GM12878 (cell line): ENCODE measurements around the gene ANKRD17. TPM values are rescaled to one million over a fixed set of nuclear protein-coding genes. Genes with fewer than 3 reads are reported as not detected.

ENCODE experiments used
- ATAC-seq: fragments of 200-7000 bp; cut with Tn5 transposase; 3 replicates; pipeline ENCODE4 v1.9.1; 2020; ENCODE audit warnings: mild to moderate bottlenecking, moderate library complexity
- BruUV-seq: library from RNA; stranded (reverse); fragments of 400-500 nt; replicated peaks from 2 replicates; lab custom pipeline; 2021; lab: Mats Ljungman, UMichigan
- CTCF ChIA-PET: fragments of 300-600 bp; sonication (Branson Sonifier 250); formaldehyde crosslinking; extraction: SDS; loops from one replicate; lab custom pipeline; 2021; ENCODE audit warnings: inconsistent platforms; lab: Yijun Ruan, JAX
- POLR2A ChIA-PET: fragments of 350-600 bp; formaldehyde crosslinking; extraction: SDS; loops from one replicate; lab custom pipeline; 2021; ENCODE audit warnings: inconsistent platforms; lab: Charles Lee
- RAD21 ChIA-PET: fragments of 300-600 bp; sonication (Branson Sonifier 250); formaldehyde crosslinking; loops from one replicate; lab custom pipeline; 2023; ENCODE audit warnings: antibody characterized with exemption; ENCODE audit not compliant: unreplicated experiment; lab: Charles Lee
- SMC1A ChIA-PET: fragments of 300-600 bp; sonication (Branson Sonifier 250); formaldehyde crosslinking; loops from one replicate; lab custom pipeline; 2023; ENCODE audit not compliant: unreplicated experiment, uncharacterized antibody; lab: Charles Lee
- DNase-seq: peaks from one replicate; pipeline ENCODE4 v3.0.0-alpha.2; 2011; ENCODE audit warnings: low read depth, low spot score
- FAIRE-seq: peaks from 3 replicates; lab custom pipeline; 2011; peaks lifted over from hg19 to GRCh38; lab: Jason Lieb, UNC
- H2AFZ ChIP-seq: 2 replicates; pipeline ENCODE4 v1.6.0; 2011; ENCODE audit warnings: low read depth, low read length, control low read depth; ENCODE audit not compliant: control insufficient read depth
- H3K27ac ChIP-seq: 2 replicates; pipeline ENCODE4 v1.5.1; 2011; ENCODE audit warnings: control low read depth; ENCODE audit not compliant: control insufficient read depth, insufficient read depth
- H3K27me3 ChIP-seq, 2 experiments: replicated peaks in 1 of 2; 2 replicates each; pipeline versions ENCODE4 v1.6.0 to v1.6.1; 2011; ENCODE audit warnings: low read length in 1 of 2; ENCODE audit not compliant: control insufficient read depth in 2 of 2, insufficient read depth in 2 of 2
- H3K36me3 ChIP-seq, 2 experiments: 2 replicates each; pipeline ENCODE4 v1.5.1; 2011; ENCODE audit warnings: low read length in 1 of 2; ENCODE audit not compliant: control insufficient read depth in 2 of 2, insufficient read depth in 2 of 2
- H3K4me1 ChIP-seq: 2 replicates; pipeline ENCODE4 v1.6.1; 2011; ENCODE audit warnings: mild to moderate bottlenecking, low read length, moderate library complexity, mixed read lengths; ENCODE audit not compliant: control insufficient read depth, insufficient read depth
- H3K4me2 ChIP-seq: 2 replicates; pipeline ENCODE4 v1.6.0; 2011; ENCODE audit warnings: control low read depth; ENCODE audit not compliant: control insufficient read depth, insufficient read depth
- H3K4me3 ChIP-seq: fragments of 200-600 bp; sonication (generic); 2 replicates; pipeline ENCODE4 v1.5.1; 2016
- H3K79me2 ChIP-seq: 2 replicates; pipeline ENCODE4 v1.6.0; 2011; ENCODE audit warnings: low read length; ENCODE audit not compliant: control insufficient read depth, insufficient read depth
- H3K9ac ChIP-seq: 2 replicates; pipeline ENCODE4 v1.8.0; 2011; ENCODE audit warnings: low read length, control low read depth, mixed read lengths; ENCODE audit not compliant: control insufficient read depth, insufficient read depth
- H3K9me3 ChIP-seq: replicated peaks from 3 replicates; pipeline ENCODE4 v1.5.1; 2011; ENCODE audit warnings: mild to moderate bottlenecking, low read length; ENCODE audit not compliant: control insufficient read depth, insufficient read depth
- H4K20me1 ChIP-seq: 2 replicates; pipeline ENCODE4 v1.6.0; 2011; ENCODE audit not compliant: control insufficient read depth, insufficient read depth
- SPI1 ChIP-seq: IDR thresholded peaks from 2 replicates; pipeline ENCODE4 v1.6.1; 2011; ENCODE audit warnings: low read depth, mild to moderate bottlenecking, low read length, moderate library complexity, borderline replicate concordance; ENCODE audit not compliant: insufficient read depth
- TBL1XR1 ChIP-seq: IDR thresholded peaks from 2 replicates; pipeline ENCODE4 v1.6.1; 2012; ENCODE audit warnings: low read depth, low read length, improper control_type of control experiment
- WGBS: methylation state at CpG from one replicate; pipeline ENCODE4 v1.1.6; 2016; ENCODE audit warnings: low lambda C conversion rate; ENCODE audit not compliant: insufficient replicate concordance, insufficient coverage; ENCODE audit errors: missing lambda C conversion rate; 5-methylcytosine and 5-hydroxymethylcytosine counted together
- in situ Hi-C: fragments of 300-500 bp; cut with MboI; formaldehyde crosslinking; loops from 9 replicates; pipeline ENCODE4 v1.14.3; 2018; ENCODE audit warnings: mixed read lengths
- intact Hi-C: fragments of 100-400 bp; cut with micrococcal nuclease; formaldehyde crosslinking; loops from one replicate; pipeline ENCODE4 v1.14.2; 2022; ENCODE audit not compliant: unreplicated experiment
- polyA plus RNA-seq, 11 experiments: library from polyadenylated mRNA; depleted of rRNA in 4 of 11; unstranded in 6 of 11; stranded (reverse) in 5 of 11; fragments of >200 nt; fragmentation: Nextera tagmentation in 4 of 11; fragmentation: Illumina TruSeq in 1 of 11; extraction: Ambion mirVana in 4 of 11; extraction: Trizol in 1 of 11; gene quantifications; 1 replicate in 1 of 11; 2 replicates in 10 of 11; pipeline versions ENCODE4 v1.2.1 to v1.2.3, GENCODE V29; 2011 to 2016; ENCODE audit warnings: inconsistent platforms in 2 of 11, missing spikeins in 2 of 11, low read depth in 1 of 11
- small RNA-seq: library from RNA; depleted of rRNA; stranded (forward); fragments of <200 nt; gene quantifications from one replicate; pipeline ENCODE3, GENCODE V24; 2014
- total RNA-seq, 4 experiments: library from RNA; depleted of rRNA in 3 of 4; stranded (reverse); fragments of >200 nt in 3 of 4; fragmentation: Illumina TruSeq in 1 of 4; extraction: Trizol in 1 of 4; gene quantifications; 2 replicates each; pipeline versions ENCODE4 v1.2.1 to v1.2.3, GENCODE V29; 2013 to 2021

Gene ANKRD17
- total and polyA plus RNA-seq, 10 of the 15 experiments (the other 5 are each of a cell fraction or from before 2014, with no cell fraction given), result 11.7 to 46.5 (median 32.6) TPM

GRCh38 chr4:73028621-73029020, 230.0 kb downstream of the ANKRD17 start:
- BruUV-seq, result no TSS peak
- Histone ChIP-seq H3K9me3 (no peaks in the 10 kb centered on the region; the same call in 2 of the 3 replicates), H4K20me1 (no peaks in the 10 kb centered on the region), H3K27me3 (no peaks in the 10 kb centered on the region), H3K4me2 (no peak overlapping the region), H2AFZ (no peak overlapping the region), H3K9ac (no peak overlapping the region), H3K4me3 (no peak overlapping the region), H3K79me2 (no peaks in the 10 kb centered on the region), H3K36me3 (no peaks in the 10 kb centered on the region), H3K27ac (no peak overlapping the region), H3K4me1 (no peaks in the 10 kb centered on the region)
- WGBS, result 0% methylated on average over 5 of the region's 5 CpGs
- DNase-seq, result no peak
- POLR2A ChIA-PET, result no interaction called here
- CTCF ChIA-PET, result no interaction called here
- intact Hi-C loops, result no loop called here
- RAD21 ChIA-PET, result no interaction called here
- SMC1A ChIA-PET, result interaction anchor here (1.2 kb wide), 1 partner anchor 58 kb away, joined by 3 read pairs; no protein-coding TSS in a partner anchor
- in situ Hi-C loops, result no loop called here
- TF ChIP-seq TBL1XR1 (no peak), SPI1 (peak; percentile 76)
- FAIRE-seq, result no peak
- no peak for ATAC-seq

Small RNA genes lying within 50 kb of the gene (small RNA-seq; reads per million reads assigned to genes)
- gene RF00334 (not detected), gene RNU6ATAC5P (not detected)

Other genes starting within 250 kb of the ANKRD17 start
- 36.4 and 38.4 TPM in 2 replicates for gene COX18, start 189.1 kb downstream of the ANKRD17 start, total RNA-seq (2014; rRNA removed)
- gene COX18, start 189.1 kb downstream of the ANKRD17 start, total RNA-seq (2014; rRNA removed; fragmentation: Illumina TruSeq; extraction: Trizol), result 16.9 and 17.6 TPM in 2 replicates
- 22.0 and 24.5 TPM in 2 replicates for gene COX18, start 189.1 kb downstream of the ANKRD17 start, total RNA-seq (2021)
- 28.5 and 31.9 TPM in 2 replicates for gene COX18, start 189.1 kb downstream of the ANKRD17 start, polyA plus RNA-seq (2011; rRNA removed)
- 18.6 and 19.7 TPM in 2 replicates for gene COX18, start 189.1 kb downstream of the ANKRD17 start, polyA plus RNA-seq (2014; fragmentation: Illumina TruSeq; extraction: Trizol)
- gene COX18, start 189.1 kb downstream of the ANKRD17 start, polyA plus RNA-seq (2014; fragmentation: Nextera tagmentation; extraction: Ambion mirVana), result 10 to 100 TPM in 1 of 2 experiments, 1 to 10 TPM in 1; 7.2 to 10.2 TPM
- gene COX18, start 189.1 kb downstream of the ANKRD17 start, polyA plus RNA-seq (2014; rRNA removed), result 26.3 and 26.6 TPM in 2 replicates
- gene COX18, start 189.1 kb downstream of the ANKRD17 start, polyA plus RNA-seq (2016; fragmentation: Nextera tagmentation; extraction: Ambion mirVana), result 10 to 100 TPM in 1 of 2 experiments, 1 to 10 TPM in 1; 9.9 to 11.4 TPM
- gene ALB, start 145.5 kb upstream of the ANKRD17 start, total RNA-seq (2014; rRNA removed), result not detected in 2 replicates
- gene ALB, start 145.5 kb upstream of the ANKRD17 start, total RNA-seq (2014; rRNA removed; fragmentation: Illumina TruSeq; extraction: Trizol), result not detected in 2 replicates
- 22.3 and 29.0 TPM in 2 replicates for gene ALB, start 145.5 kb upstream of the ANKRD17 start, total RNA-seq (2021)
- gene ALB, start 145.5 kb upstream of the ANKRD17 start, polyA plus RNA-seq (2011; rRNA removed), result 0.05 TPM in 1 of 2 replicates, not detected in the other
- not detected in 2 replicates for gene ALB, start 145.5 kb upstream of the ANKRD17 start, polyA plus RNA-seq (2014; fragmentation: Illumina TruSeq; extraction: Trizol)
- not detected for gene ALB, start 145.5 kb upstream of the ANKRD17 start, polyA plus RNA-seq (2014; fragmentation: Nextera tagmentation; extraction: Ambion mirVana)
- not detected in 2 replicates for gene ALB, start 145.5 kb upstream of the ANKRD17 start, polyA plus RNA-seq (2014; rRNA removed)
- not detected for gene ALB, start 145.5 kb upstream of the ANKRD17 start, polyA plus RNA-seq (2016; fragmentation: Nextera tagmentation; extraction: Ambion mirVana)
- not detected in 2 replicates for gene AFP, start 177.4 kb upstream of the ANKRD17 start, total RNA-seq (2014; rRNA removed)
- not detected in 2 replicates for gene AFP, start 177.4 kb upstream of the ANKRD17 start, total RNA-seq (2014; rRNA removed; fragmentation: Illumina TruSeq; extraction: Trizol)
- 0.69 and 0.72 TPM in 2 replicates for gene AFP, start 177.4 kb upstream of the ANKRD17 start, total RNA-seq (2021)
- not detected in 2 replicates for gene AFP, start 177.4 kb upstream of the ANKRD17 start, polyA plus RNA-seq (2011; rRNA removed)
- gene AFP, start 177.4 kb upstream of the ANKRD17 start, polyA plus RNA-seq (2014; fragmentation: Illumina TruSeq; extraction: Trizol), result not detected in 2 replicates
- gene AFP, start 177.4 kb upstream of the ANKRD17 start, polyA plus RNA-seq (2014; fragmentation: Nextera tagmentation; extraction: Ambion mirVana), result not detected
- gene AFP, start 177.4 kb upstream of the ANKRD17 start, polyA plus RNA-seq (2014; rRNA removed), result not detected in 2 replicates
- not detected for gene AFP, start 177.4 kb upstream of the ANKRD17 start, polyA plus RNA-seq (2016; fragmentation: Nextera tagmentation; extraction: Ambion mirVana)
- not detected in 2 replicates for gene AFM, start 222.9 kb upstream of the ANKRD17 start, total RNA-seq (2014; rRNA removed)
- not detected in 2 replicates for gene AFM, start 222.9 kb upstream of the ANKRD17 start, total RNA-seq (2014; rRNA removed; fragmentation: Illumina TruSeq; extraction: Trizol)
- not detected in 2 replicates for gene AFM, start 222.9 kb upstream of the ANKRD17 start, total RNA-seq (2021)
- not detected in 2 replicates for gene AFM, start 222.9 kb upstream of the ANKRD17 start, polyA plus RNA-seq (2011; rRNA removed)
- gene AFM, start 222.9 kb upstream of the ANKRD17 start, polyA plus RNA-seq (2014; fragmentation: Illumina TruSeq; extraction: Trizol), result not detected in 2 replicates
- not detected for gene AFM, start 222.9 kb upstream of the ANKRD17 start, polyA plus RNA-seq (2014; fragmentation: Nextera tagmentation; extraction: Ambion mirVana)
- gene AFM, start 222.9 kb upstream of the ANKRD17 start, polyA plus RNA-seq (2014; rRNA removed), result not detected in 2 replicates
- gene AFM, start 222.9 kb upstream of the ANKRD17 start, polyA plus RNA-seq (2016; fragmentation: Nextera tagmentation; extraction: Ambion mirVana), result not detected